ENCODE data around the gene CTNND2.

Gene CTNND2

GRCh38 chr5:11679676-11680075 is 224.6 kb downstream of the CTNND2 start (continued):
- no peak for TF ChIP-seq ZBTB6 (tag by site-specific recombination; IDR thresholded peaks at IDR 0.05)

GRCh38 chr5:11675184-11675583 is 229.1 kb downstream of the CTNND2 start:
- no peak overlapping the region for H3K27ac ChIP-seq (ENCODE audit: extremely low read depth, low read depth, low read length)
- no peaks in the 10 kb centered on the region for H3K36me3 ChIP-seq (ENCODE audit: control insufficient read depth in 2 of 2, insufficient read depth in 1 of 2, low read length in 2 of 2)
- CTCF ChIA-PET: no interaction called here
- H3K4me1 ChIP-seq (ENCODE audit: control insufficient read depth, insufficient read depth, low read length): no peaks in the 10 kb centered on the region
- no peaks in the 10 kb centered on the region for H3K9me3 ChIP-seq (ENCODE audit: control insufficient read depth, insufficient read depth, low read depth, low read length)
- H3K4me3 ChIP-seq (ENCODE audit: low read depth, low read length): no peak overlapping the region
- POLR2A ChIA-PET: no interaction called here
- no peak for TF ChIP-seq MEIS1 (CRISPR knock-in tag; IDR thresholded peaks at IDR 0.05; ENCODE audit: borderline replicate concordance)
- no peak for TF ChIP-seq ZNF362 (tag by site-specific recombination; IDR thresholded peaks at IDR 0.05)
- TF ChIP-seq ZNF146 (tag by site-specific recombination; IDR thresholded peaks at IDR 0.05): no peak
- no peak for TF ChIP-seq ZNF426 (tag by site-specific recombination; IDR thresholded peaks at IDR 0.05)
- no peak for TF ChIP-seq ZNF398 (tag by site-specific recombination; IDR thresholded peaks at IDR 0.05)
- no peak for TF ChIP-seq ZNF48 (tag by site-specific recombination; IDR thresholded peaks at IDR 0.05)
- no peak for TF ChIP-seq ZNF529 (tag by site-specific recombination; IDR thresholded peaks at IDR 0.05; ENCODE audit: insufficient replicate concordance)
- TF ChIP-seq ZNF513 (tag by site-specific recombination; IDR thresholded peaks at IDR 0.05): no peak
- TF ChIP-seq ATF2 (tag by site-specific recombination; IDR thresholded peaks at IDR 0.05; ENCODE audit: low read depth): no peak
- no peak for TF ChIP-seq MYNN (tag by site-specific recombination; IDR thresholded peaks at IDR 0.05; ENCODE audit: borderline replicate concordance)
- no peak for TF ChIP-seq ZNF350 (tag by site-specific recombination; IDR thresholded peaks at IDR 0.05)
- TF ChIP-seq ZNF707 (tag by site-specific recombination; IDR thresholded peaks at IDR 0.05): no peak
- TF ChIP-seq ZNF530 (tag by site-specific recombination; IDR thresholded peaks at IDR 0.05; ENCODE audit: low read depth): no peak
- TF ChIP-seq ZNF488 (tag by site-specific recombination; IDR thresholded peaks at IDR 0.05): no peak
- no peak for TF ChIP-seq ZNF335 (tag by site-specific recombination; conservative IDR thresholded peaks at IDR 0.05)
- TF ChIP-seq ZNF76 (tag by site-specific recombination; IDR thresholded peaks at IDR 0.05; ENCODE audit: borderline replicate concordance, low read depth): no peak
- TF ChIP-seq ZNF510 (tag by site-specific recombination; IDR thresholded peaks at IDR 0.05; ENCODE audit: insufficient replicate concordance): no peak
- no peak for TF ChIP-seq ZNF211 (tag by site-specific recombination; IDR thresholded peaks at IDR 0.05; ENCODE audit: low read depth)
